Stomach smooth muscle (tissue), 2 donors: Measurements from ENCODE around the gene SSX3.
"Not testable (repeated sequence)": the region's sequence is repeated elsewhere in the genome, so short reads cannot be mapped to it uniquely, and the experiment has no call there.

Source experiments
- H3K27ac ChIP-seq: one replicate; pipeline ENCODE4 v1.7.0; 2013; ENCODE audit warnings: mild to moderate bottlenecking, low read length, inconsistent platforms
- H3K27me3 ChIP-seq, 2 donors: one replicate each; pipeline ENCODE4 v1.7.0; 2013; ENCODE audit warnings: low read length in 2 of 2; ENCODE audit not compliant: insufficient read depth in 2 of 2, control insufficient read depth in 1 of 2
- H3K36me3 ChIP-seq, 2 donors: one replicate each; pipeline ENCODE4 v1.7.0; 2013; ENCODE audit warnings: low read length in 2 of 2; ENCODE audit not compliant: control insufficient read depth in 2 of 2, insufficient read depth in 2 of 2
- H3K4me1 ChIP-seq: one replicate; pipeline ENCODE4 v1.7.0; 2013; ENCODE audit warnings: low read length; ENCODE audit not compliant: control insufficient read depth, insufficient read depth
- H3K4me3 ChIP-seq, 2 donors: one replicate each; pipeline ENCODE4 v1.7.0; 2013; ENCODE audit warnings: low read length in 2 of 2
- H3K9ac ChIP-seq, 2 donors: one replicate each; pipeline ENCODE4 v1.7.0; 2013; ENCODE audit warnings: low read length in 2 of 2, mild to moderate bottlenecking in 1 of 2
- H3K9me3 ChIP-seq, 2 donors: one replicate each; pipeline ENCODE4 v1.7.0; 2013; ENCODE audit warnings: low read length in 2 of 2; ENCODE audit not compliant: control insufficient read depth in 2 of 2
- donor health status: healthy.
- donor health status: Pancreatic carcinoma.

The SSX3 gene

DNA sequence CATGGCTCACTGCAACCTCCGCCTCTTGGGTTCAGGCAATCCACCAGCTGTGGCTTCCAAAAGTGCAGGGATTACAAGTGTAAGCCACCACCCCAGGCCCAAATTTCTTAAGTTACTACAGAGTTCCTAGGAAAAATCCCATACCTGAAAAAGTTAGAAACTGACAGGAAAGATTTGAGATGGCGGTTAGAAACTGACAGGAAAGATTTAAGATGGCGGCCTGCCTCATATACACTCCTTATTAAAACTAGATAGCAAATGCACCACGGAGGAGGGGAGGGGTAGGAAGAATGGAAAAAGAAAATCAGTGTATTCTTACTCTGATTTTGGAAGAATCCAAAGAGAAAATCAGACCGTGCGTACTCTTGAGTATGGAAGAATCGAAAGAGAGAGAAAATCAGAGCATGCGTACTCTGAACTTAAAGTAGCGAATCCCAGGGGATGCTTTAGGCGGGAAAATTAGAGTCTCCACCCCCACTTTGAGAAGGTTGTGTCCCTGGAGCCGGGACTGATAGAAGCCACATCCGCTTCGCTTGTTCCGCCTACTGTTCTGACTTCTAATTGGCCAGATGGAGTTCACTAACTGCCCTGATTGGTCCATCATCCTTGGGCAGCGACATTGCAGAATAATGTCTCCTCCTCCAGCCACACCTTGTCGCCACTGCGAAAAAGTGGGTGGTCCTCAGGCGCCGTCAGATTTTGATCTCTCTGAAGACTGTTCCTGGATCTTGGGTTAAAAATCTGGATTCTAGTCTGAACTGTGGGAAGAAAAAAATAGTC is at the start of gene SSX3:
Gene SSX3, minus strand, starts transcription at position 389 of the 780 bp plus-strand sequence. CDS start 1,454 bp downstream, outside the sequence.
- not testable (repeated sequence) for H3K4me1 ChIP-seq, H3K9me3 ChIP-seq, H3K36me3 ChIP-seq, H3K4me3 ChIP-seq, H3K27me3 ChIP-seq, H3K27ac ChIP-seq, H3K9ac ChIP-seq

- not testable (repeated sequence) for H3K9ac ChIP-seq, H3K9me3 ChIP-seq, H3K36me3 ChIP-seq, H3K27ac ChIP-seq, H3K27me3 ChIP-seq, H3K4me3 ChIP-seq, H3K4me1 ChIP-seq
Observed at GRCh38 chrX:48397825-48398224, 41.3 kb upstream of the SSX3 start.

GRCh38 chrX:48396931-48397330 is 40.4 kb upstream of the SSX3 start:
- not testable (repeated sequence) for H3K9me3 ChIP-seq, H3K4me3 ChIP-seq, H3K9ac ChIP-seq, H3K36me3 ChIP-seq, H3K27me3 ChIP-seq, H3K4me1 ChIP-seq, H3K27ac ChIP-seq

DNA sequence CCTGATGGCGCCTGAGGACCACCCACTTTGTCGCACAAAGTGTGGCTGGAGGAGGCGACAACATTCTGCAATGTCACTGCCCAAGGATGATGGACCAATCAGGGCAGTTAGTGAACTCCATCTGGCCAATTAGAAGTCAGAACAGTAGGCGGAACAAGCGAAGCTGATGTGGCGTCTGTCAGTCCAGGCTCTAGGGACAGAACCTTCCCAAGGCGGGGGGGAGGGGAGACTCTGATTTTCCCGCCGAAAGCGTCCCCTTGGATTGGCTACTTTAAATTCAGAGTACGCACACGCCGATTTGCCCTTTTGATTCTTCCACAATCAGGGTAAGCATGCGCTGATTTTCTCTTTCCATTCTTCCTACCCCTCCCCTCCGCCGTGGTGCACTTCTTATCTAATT is 26.7 kb upstream of the SSX3 start, which contains the start of gene SSX4:
Gene SSX4, plus strand, starts transcription at position 301 of the 400 bp plus-strand sequence. CDS start 515 bp downstream, outside the sequence.
- H3K9ac ChIP-seq = not testable (repeated sequence)

GRCh38 chrX:48370408-48370807 is 13.9 kb upstream of the SSX3 start:
- not testable (repeated sequence) for H3K9me3 ChIP-seq, H3K4me1 ChIP-seq, H3K36me3 ChIP-seq, H3K27me3 ChIP-seq, H3K9ac ChIP-seq, H3K27ac ChIP-seq, H3K4me3 ChIP-seq

More for the DNA sequence above, 26.7 kb upstream of the SSX3 start, which contains the start of gene SSX4:
- H3K4me1 ChIP-seq, H3K4me3 ChIP-seq, H3K27me3 ChIP-seq, H3K9me3 ChIP-seq, H3K27ac ChIP-seq, H3K36me3 ChIP-seq: not testable (repeated sequence)

DNA sequence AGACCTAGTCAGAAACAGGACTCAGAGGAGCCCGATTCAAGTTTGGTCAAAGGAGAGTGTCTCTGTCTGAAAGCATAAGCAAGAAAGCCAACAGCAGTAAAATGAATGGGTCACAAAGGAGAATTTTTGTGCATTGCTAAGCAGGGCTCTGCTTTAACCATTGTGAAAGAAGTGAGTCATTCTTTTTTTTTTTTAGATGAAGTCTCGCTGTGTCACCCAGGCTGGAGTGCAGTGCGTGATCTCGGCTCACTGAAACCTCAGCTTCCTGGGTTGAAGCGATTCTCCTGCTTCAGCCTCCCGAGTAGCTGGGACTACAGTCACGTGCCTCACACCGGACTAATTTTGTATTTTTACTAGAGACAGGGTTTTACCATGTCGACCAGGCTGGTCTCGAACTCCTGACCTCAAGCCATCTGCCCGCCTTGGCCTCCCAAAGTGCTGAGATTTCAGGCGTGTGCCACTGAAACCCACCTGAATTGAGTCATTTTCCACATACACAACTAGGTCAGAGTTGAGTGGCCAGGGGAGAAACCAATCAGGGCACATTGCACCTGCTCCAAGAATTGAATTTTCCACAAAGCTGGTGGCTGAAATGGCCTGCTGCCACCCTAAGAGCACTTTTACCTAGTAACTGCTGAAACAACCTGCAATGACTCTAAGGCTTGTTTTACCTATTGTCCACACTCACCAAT is 11.4 kb upstream of the SSX3 start:
- not testable (repeated sequence) for H3K9me3 ChIP-seq, H3K27me3 ChIP-seq, H3K9ac ChIP-seq, H3K36me3 ChIP-seq, H3K27ac ChIP-seq, H3K4me3 ChIP-seq, H3K4me1 ChIP-seq

DNA sequence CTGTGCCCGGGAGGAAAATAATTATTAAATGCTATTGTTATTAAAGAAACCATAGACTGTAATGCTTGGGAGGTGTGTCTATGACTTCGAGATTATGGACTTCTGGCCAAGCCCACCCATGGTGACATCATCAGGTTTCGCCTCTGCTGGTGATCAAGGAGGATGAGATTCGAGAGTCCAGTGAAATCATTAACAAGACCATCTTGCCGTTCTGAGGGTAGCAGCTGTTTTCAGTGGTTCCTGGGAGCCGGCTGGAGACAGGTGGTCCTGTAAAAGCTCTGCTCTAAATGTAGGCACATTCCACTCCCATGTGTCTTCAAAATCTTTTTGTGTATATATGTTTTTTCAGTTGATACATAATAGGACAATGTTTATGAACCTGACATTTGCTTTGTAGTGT is 2.8 kb upstream of the SSX3 start:
- not testable (repeated sequence) for H3K27me3 ChIP-seq, H3K27ac ChIP-seq, H3K9me3 ChIP-seq, H3K4me3 ChIP-seq, H3K9ac ChIP-seq, H3K36me3 ChIP-seq, H3K4me1 ChIP-seq

DNA sequence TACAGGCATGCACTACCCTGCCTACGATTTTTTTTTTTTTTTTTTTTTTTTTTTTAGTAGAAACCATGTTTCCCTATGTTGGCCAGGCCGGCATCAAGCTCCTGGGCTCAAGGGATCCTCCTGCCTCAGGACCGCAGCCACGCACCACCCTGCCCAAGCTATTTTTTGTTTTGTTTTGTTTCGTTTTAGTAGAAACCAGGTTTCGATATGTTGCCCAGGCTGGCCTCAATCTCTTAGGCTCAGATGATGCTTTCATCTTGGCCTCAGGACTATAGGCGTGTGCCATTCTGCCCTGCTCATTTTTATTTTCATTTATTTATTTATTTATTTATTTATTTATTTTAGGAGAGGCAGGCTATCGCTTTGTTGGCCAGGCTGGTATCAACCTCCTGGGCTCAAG is 1.2 kb upstream of the SSX3 start:
- no peaks in the 10 kb centered on the region for H3K36me3 ChIP-seq
- no peak overlapping the region for H3K9ac ChIP-seq
- peaks cover 0 to 4% of the 10 kb centered on the region in 2 donors for H3K27me3 ChIP-seq
- H3K27ac ChIP-seq = no peak overlapping the region
- no peaks in the 10 kb centered on the region for H3K4me1 ChIP-seq
- no peak overlapping the region for H3K4me3 ChIP-seq
- H3K9me3 ChIP-seq = no peaks in the 10 kb centered on the region

GRCh38 chrX:48346059-48346458 is 10.4 kb downstream of the SSX3 start:
- not testable (repeated sequence) for H3K9ac ChIP-seq, H3K4me1 ChIP-seq, H3K4me3 ChIP-seq, H3K9me3 ChIP-seq, H3K27me3 ChIP-seq, H3K36me3 ChIP-seq, H3K27ac ChIP-seq

- not testable (repeated sequence) for H3K27me3 ChIP-seq, H3K9me3 ChIP-seq, H3K4me3 ChIP-seq, H3K36me3 ChIP-seq, H3K9ac ChIP-seq, H3K27ac ChIP-seq, H3K4me1 ChIP-seq
Observed at GRCh38 chrX:48313996-48314395, 42.5 kb downstream of the SSX3 start.

DNA sequence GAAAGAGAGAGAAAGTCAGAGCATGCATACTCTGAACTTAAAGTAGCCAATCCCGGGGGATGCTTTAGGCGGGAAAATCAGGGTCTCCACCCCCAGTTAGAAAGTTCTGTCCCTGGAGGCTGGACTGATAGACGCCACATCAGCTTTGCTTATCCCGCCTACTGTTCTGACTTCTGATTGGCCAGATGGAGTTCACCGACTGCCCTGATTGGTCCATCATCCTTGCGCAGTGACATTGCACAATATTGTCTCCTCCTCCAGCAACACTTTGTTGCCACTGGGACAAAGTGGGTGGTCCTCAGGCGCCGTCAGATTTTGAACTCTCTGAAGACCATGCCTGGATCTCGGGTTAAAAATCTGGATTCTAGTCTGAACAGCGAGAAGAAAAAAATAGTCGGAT is 50.3 kb downstream of the SSX3 start:
- Histone ChIP-seq H3K4me1 (no peaks in the 10 kb centered on the region), H3K36me3 (no peaks in the 10 kb centered on the region), H3K4me3 (no peak overlapping the region), H3K9me3 (no peaks in the 10 kb centered on the region), H3K27me3 (no peaks in the 10 kb centered on the region), H3K27ac (no peak overlapping the region), H3K9ac (no peak overlapping the region)
